GM20431 (cell line): Measurements from ENCODE around the gene NCAPH2.

ENCODE experiments used
- in situ Hi-C: fragments of 300-500 bp; cut with MseI, MboI; formaldehyde crosslinking; loops from one replicate; pipeline ENCODE4 v1.15.0; 2020; ENCODE audit warnings: low sequenced_read_pairs; ENCODE audit not compliant: unreplicated experiment

The NCAPH2 gene

DNA sequence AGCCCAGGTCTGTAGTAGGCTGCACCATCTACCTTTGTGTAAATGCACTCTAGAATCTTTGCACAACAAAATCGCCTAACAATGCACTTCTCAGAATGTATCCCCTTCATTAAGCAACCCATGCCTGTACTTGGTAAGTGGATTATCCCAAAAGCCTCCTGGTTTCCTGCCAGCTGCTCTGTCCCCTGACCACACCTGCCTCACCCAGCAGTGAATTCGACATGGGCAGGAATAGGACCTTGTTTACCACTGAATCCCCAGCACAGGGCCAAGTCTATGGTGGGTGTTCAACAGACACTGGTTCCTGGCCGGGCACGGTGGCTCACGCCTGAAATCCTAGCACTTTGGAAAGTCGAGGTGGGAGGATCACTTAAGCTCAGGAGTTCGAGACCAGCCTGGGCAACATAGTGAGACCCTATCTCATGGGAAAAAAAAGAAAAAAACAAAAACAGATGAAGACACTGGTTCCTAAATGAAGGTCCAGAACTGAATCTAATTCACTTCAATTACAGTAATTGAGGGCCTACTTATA, 59.8 kb downstream of the NCAPH2 start:
- in situ Hi-C loops: no loop called here

DNA sequence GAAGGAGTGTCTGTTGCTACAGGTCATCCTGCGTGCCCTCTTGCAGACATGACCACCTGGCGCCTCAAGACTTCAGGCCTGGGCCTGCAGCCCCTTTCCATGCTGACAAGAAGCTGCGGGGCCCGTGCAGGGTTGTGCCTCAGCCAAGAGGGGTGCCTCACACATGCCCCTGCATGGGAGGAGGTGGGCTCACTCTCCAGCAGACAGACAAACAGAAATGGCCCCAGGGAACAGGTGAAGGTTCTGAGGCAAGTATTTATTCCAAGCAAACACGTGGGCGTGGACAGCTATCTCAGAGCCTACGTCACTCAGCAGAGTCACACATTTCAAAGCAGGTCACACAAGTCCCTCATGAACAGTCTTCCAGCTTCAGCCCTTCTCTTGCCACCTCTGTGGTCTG, 60.6 kb downstream of the NCAPH2 start:
- in situ Hi-C loops: no loop called here

DNA sequence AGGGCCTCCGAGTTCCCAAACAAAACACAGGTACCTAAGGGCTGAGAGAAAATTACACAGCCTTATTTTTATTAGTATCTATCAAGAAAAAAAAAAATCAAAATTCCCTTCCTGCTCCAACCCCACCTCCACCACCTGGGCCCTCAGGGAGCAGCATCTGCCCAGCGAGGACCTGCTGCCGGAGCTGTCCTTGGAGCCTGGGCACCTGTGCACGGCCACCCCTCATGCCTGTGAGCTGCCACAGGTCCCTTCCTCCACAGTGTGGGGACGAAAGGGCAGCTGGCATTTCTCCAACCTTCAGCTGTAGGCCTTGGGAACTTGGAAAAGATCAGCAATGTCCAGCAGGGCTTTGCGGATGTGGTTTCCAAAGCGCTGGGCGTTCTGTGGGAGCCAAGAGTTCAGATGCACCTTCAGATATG, 61.0 kb downstream of the NCAPH2 start:
- in situ Hi-C loops: no loop called here

DNA sequence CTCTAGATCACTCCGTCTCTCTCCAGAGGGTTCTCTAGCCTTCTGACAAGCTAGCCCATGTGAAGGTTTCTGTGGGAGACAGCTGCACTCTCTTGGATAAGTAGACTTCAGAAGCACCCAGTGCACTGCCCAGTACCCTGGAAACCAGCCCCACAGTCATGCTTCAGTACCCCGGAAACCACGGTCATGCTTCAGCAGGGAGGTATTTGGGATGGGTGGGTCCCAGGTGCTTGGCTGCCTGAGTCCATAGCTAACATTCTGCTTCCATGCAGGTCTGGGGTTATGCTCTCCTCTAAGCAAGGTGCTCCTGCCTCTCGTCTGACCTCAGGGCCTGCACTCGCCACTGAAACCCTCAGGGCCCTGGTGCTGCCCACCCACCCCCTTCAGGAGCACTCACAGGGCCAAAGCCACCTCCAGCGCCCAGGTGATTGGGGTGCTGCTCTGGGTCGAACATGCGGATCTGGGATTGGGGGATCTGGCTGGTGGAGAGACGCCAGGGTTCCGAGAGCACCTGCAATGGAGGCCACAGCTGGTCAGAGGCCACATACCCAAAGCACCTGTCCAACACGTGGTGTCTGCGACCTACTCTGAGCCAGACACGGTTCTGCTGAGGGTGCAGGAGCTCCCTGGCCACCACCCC, 62.0 kb downstream of the NCAPH2 start:
- in situ Hi-C loops: no loop called here

DNA sequence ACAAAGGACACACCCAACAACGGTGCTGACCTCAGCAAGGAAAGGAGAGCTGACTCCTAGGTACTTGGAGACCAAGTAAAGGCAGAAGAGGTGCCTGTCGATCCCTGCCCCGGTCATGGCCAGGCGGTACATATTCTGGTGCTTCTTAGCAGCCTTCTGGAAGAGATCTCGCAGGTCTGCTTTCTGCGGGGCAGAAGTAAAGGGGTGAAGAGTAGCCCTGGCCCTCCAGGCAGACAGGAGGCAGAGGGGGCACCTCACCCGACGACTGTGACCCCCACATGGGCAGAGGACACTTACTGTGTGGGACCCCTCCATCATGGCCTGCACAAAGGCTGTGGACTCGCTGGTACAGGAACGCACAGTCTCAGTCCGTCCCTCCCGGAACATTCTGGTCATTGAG, 62.8 kb downstream of the NCAPH2 start:
- in situ Hi-C loops: no loop called here

DNA sequence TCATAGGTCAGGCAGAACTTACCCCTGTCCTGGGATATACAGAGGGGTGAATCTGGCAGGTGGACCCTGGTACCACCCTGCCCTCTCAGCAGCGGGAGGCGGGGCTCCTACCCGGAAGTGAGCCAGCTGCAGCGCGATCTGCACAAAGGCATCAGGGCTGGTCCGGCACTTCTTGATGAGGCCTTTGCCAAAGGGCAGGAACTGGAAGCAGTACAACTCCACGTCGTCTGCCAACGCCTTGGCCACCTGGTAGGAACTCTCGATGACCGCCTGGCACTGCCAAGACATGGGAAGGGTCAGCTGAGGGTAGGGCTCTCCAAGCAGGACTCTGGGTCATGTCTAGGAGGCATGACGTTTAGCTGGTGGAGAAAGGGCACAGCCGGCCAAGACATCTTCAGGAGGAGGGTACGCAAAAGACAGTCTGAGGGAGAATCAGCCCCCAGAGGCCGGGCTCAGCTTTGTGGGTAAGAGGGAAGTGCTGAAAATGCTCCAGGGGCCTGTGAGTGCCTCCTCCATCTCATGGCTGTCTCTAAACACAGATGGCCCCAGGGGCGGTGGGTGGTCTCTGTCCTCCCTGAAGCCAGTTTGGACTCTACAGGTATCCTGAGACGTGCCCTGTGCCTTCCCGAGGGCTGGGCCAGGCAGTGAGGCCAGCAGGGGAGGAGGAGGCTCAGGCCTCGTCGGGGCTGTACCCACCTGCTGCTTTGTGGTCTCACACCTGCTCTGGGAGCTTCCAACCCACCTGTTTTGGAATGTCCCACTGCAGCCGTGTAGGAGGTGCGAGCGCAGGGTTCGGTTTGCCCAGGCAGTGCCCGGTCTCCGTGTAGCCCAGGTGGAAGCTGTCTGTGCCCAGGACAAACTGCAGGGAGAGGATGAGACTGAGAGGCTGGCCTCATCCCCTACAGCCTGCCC, 63.5 kb downstream of the NCAPH2 start:
- in situ Hi-C loops: no loop called here

DNA sequence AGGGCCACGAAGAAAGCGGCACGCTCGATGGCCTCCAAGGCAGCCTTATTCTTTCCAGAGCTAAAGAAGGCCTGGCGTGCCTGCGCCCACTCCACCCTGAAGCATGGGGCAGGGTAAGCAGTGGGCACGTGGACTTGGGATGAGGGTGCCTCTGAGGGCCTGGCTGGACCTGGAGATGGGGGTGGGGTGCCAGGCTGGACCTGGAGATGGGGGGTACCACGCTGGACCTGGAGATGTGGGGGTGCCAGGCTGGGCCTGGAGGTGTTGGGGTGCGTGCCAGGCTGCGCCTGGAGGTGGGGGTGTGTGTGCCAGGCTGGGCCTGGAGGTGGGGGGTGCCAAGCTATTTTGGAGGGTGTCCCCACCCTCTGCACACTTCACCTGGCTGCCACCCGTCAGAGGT, 64.9 kb downstream of the NCAPH2 start:
- in situ Hi-C loops: no loop called here

DNA sequence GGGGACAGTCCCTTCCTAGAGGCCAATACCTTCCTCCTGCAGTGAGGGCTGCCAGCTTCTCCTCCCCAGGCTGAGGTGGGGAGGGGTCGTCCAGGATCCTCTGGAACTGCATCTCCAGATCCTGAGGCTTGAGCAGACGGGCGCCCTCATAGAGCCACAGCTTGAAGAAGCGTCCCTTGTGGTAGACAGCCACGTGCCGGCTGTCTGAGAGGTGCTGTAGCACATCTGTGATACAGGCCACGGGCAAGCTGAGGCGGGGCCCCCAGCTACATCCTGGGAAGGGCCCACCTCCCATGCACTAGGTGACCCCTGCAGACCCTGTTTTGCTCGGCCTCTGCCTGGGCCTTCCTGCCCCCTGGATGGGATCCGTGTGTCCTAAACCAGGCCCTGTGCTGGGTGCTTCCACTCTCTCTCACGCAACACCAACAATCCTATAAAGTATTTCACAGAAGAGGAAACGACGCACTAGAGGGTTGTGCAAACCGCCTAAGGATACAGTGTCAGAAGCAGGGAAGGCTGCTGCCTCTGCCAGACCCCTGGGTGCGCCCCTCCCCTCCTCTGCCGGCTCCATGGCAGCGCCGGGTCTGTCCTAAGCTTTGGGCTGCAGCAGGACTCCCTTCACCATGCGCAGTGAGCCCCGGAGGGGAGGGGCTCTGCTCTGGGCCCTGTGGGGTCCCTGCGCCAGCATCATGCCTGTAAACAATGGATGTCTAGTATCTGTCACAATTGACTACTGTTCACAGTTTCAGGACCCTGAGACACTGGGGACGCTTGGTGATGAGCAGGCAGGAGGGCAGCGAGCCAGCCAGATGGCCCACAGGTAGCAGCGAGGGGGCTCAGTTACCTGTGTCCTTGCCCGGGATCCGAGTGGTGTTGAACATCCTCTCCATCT, 65.7 kb downstream of the NCAPH2 start:
- in situ Hi-C loops: no loop called here

DNA sequence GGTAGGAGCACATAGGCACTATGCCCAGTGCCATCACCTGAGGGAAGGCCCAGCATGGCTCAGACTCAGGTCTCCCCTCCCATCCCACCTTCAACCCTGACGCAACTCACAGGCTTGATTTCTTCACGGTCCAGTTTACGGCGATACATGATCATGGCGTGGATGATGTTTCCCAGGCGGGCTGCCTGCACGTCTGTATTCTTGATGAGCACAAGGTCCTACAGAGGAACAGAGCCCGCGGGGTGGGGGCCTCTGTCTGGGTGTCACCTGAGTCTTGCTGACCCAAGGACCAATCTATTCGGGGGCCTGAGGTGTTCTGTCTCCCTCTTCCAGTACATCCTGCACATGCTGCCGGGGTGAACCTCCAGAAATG, 66.3 kb downstream of the NCAPH2 start:
- in situ Hi-C loops: no loop called here
